Mucosa of descending colon (tissue), 3 donors: ENCODE results near the gene MYLK. TPM values are rescaled to one million over a fixed set of nuclear protein-coding genes. Genes with fewer than 3 reads are reported as not detected.
A peak's percentile ranks its signal among the peaks of the same experiment; 100 is the strongest.

Experiments
- ATAC-seq: fragments of 200-7000 bp; cut with Tn5 transposase; one replicate; pipeline ENCODE4 v1.9.1; 2020; ENCODE audit warnings: mild to moderate bottlenecking, moderate library complexity
- DNase-seq, 3 donors: peaks; one replicate each; pipeline ENCODE4 v3.0.0-alpha.2; 2020
- H3K36me3 ChIP-seq: fragments of 200-600 bp; one replicate; pipeline ENCODE4 v1.8.0; 2021; ENCODE audit warnings: low read depth, mild to moderate bottlenecking
- H3K4me1 ChIP-seq: fragments of 200-600 bp; one replicate; pipeline ENCODE4 v1.8.0; 2021; ENCODE audit warnings: low read depth, mild to moderate bottlenecking
- H3K4me3 ChIP-seq: fragments of 200-600 bp; one replicate; pipeline ENCODE4 v1.8.0; 2021; ENCODE audit warnings: mild to moderate bottlenecking
- H3K9me3 ChIP-seq: fragments of 200-600 bp; one replicate; pipeline ENCODE4 v1.8.0; 2021; ENCODE audit warnings: mild to moderate bottlenecking
- CTCF ChIP-seq: fragments of 200-600 bp; IDR thresholded peaks from one replicate; pipeline ENCODE4 v1.8.0; 2022; ENCODE audit warnings: antibody characterized with exemption, mild to moderate bottlenecking
- intact Hi-C, 2 donors: fragments of 100-400 bp; cut with DNase I in 1 of 2; cut with micrococcal nuclease in 1 of 2; formaldehyde crosslinking; loops; one replicate each; pipeline versions ENCODE4 v1.11.0 to v1.11.1; 2022; cut with DNase I, micrococcal nuclease
- total RNA-seq, 3 donors: library from RNA; stranded (reverse); fragmentation: NEBNext Ultra II Directional in 2 of 3; extraction: Animal tissue kit (Norgen Biotek cat#: 25700) in 2 of 3; gene quantifications; one replicate each; pipeline versions ENCODE4 v1.2.1 to v1.2.4, GENCODE V29; 2021 to 2023
- donor health status: DM: no; HTN: no; CAD: no; lungs with moderate emphysema.
- donor health status: DM: no; HTN: no; CAD: no.
- donor health status: DM: no; HTN: yes; CAD: no.

The MYLK gene
- total RNA-seq, 3 donors from 2014 or later: 157 to 1,614 (median 175) TPM

DNA sequence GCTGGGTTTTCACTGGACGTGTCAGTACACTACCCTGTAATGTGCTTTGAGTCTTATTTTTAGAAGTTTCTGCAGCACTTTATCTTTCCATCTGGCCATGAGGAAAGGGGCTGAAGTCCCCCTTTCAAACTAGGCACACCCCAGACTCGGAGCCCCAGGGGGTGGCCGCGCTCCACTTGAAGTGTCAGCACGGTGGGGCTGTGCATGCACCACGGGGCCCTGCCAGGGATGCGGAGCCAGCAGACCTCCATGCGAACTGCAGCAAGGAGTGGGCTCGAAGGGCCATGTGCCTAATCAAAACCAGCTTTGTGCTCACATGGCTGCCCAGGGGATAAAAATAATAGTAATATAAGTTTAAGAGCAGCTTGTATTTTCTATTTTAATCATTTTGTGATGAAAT is 198.4 kb downstream of the MYLK start:
- no peak for ATAC-seq
- Histone ChIP-seq H3K9me3 (no peaks in the 10 kb centered on the region), H3K4me1 (peaks cover 3% of the 10 kb centered on the region), H3K36me3 (no peaks in the 10 kb centered on the region), H3K4me3 (no peak overlapping the region)
- no peak for TF ChIP-seq CTCF
- DNase-seq: no peak
- intact Hi-C loops: no loop called here

GRCh38 chr3:123684636-123685035 is 199.5 kb downstream of the MYLK start:
- intact Hi-C loops: no loop called here
- H3K4me3 ChIP-seq: no peak overlapping the region
- no peak for TF ChIP-seq CTCF
- no peaks in the 10 kb centered on the region for H3K36me3 ChIP-seq
- DNase-seq (no peak), ATAC-seq (no peak)
- no peaks in the 10 kb centered on the region for H3K9me3 ChIP-seq
- peaks cover 3% of the 10 kb centered on the region for H3K4me1 ChIP-seq

- no peak for TF ChIP-seq CTCF
- Histone ChIP-seq H3K9me3 (no peaks in the 10 kb centered on the region), H3K36me3 (no peaks in the 10 kb centered on the region), H3K4me3 (no peak overlapping the region), H3K4me1 (peaks cover 3% of the 10 kb centered on the region)
- intact Hi-C loops: no loop called here
- peak; percentile 25 for ATAC-seq
- DNase-seq: no peak
Observed at GRCh38 chr3:123684209-123684608, 199.9 kb downstream of the MYLK start.

DNA sequence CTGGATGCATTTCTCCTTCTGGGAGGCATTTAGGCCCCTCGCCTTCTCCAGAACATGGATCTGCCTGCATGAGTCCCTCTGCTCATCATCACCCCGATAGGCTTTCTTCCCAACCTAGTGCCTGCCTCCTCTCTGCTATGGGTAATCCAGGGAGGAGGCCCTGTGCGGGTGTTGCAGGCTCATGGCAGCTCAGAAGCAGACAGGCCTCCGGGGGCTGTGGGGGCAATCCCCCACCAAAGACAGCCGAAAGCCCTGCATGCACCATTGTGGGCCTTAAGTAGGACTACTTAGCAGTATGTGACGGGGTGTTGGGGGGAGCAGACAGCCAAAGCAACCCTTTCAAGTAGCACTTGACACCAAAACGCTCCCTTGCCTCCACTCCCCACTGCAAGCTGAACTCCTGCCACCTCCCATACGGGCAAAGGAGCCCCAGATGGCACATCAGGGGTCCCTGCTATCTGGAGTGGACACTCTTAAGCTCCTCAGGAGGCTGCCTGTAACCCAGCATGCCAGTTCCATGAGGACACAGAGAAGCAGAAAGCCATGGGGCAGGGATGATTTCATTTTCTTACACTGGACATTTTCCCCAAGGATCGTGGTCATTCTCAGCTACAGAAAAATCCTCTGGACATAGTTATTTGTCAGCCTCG is 200.5 kb downstream of the MYLK start:
- Histone ChIP-seq H3K4me3 (no peak overlapping the region), H3K36me3 (no peaks in the 10 kb centered on the region), H3K9me3 (no peaks in the 10 kb centered on the region), H3K4me1 (peaks cover 1% of the 10 kb centered on the region)
- DNase-seq (no peak), ATAC-seq (no peak)
- intact Hi-C loops: no loop called here
- TF ChIP-seq CTCF: no peak

- H3K9me3 ChIP-seq: no peaks in the 10 kb centered on the region
- intact Hi-C loops: no loop called here
- H3K36me3 ChIP-seq: no peaks in the 10 kb centered on the region
- no peak for DNase-seq
- no peaks in the 10 kb centered on the region for H3K4me1 ChIP-seq
- no peak overlapping the region for H3K4me3 ChIP-seq
- TF ChIP-seq CTCF: no peak
- no peak for ATAC-seq
Observed at GRCh38 chr3:123682781-123683504, 201.2 kb downstream of the MYLK start.
